NCI-H82 treated with DMSO at 0.1 percent for 48 hours (cell line): ENCODE data around the gene MAOB.
"Not testable (repeated sequence)": the region's sequence is repeated elsewhere in the genome, so short reads cannot be mapped to it uniquely, and the experiment has no call there.

Experiments
- DNase-seq: peaks from one replicate; lab custom pipeline; 2025; ENCODE audit not compliant: unreplicated experiment; lab: John Stamatoyannopoulos, UW

Gene MAOB

GRCh38 chrX:43758044-43758443 lies 124.2 kb downstream of the MAOB start:
- no peak for DNase-seq

GRCh38 chrX:43756076-43756475 lies 126.2 kb downstream of the MAOB start:
- DNase-seq = no peak

GRCh38 chrX:43753637-43754036 lies 128.6 kb downstream of the MAOB start:
- no peak for DNase-seq

GRCh38 chrX:43750248-43750676 lies 132.0 kb downstream of the MAOB start:
- peak; percentile 67 for DNase-seq

GRCh38 chrX:43747476-43747875 lies 134.8 kb downstream of the MAOB start:
- no peak for DNase-seq

- DNase-seq = no peak
These were observed 136.1 kb downstream of the MAOB start for GRCh38 chrX:43745938-43746721.

- DNase-seq = no peak
These were observed 138.0 kb downstream of the MAOB start for GRCh38 chrX:43744284-43744683.

- no peak for DNase-seq
These were observed 139.0 kb downstream of the MAOB start for GRCh38 chrX:43743100-43743822.

- no peak for DNase-seq
These were observed 140.2 kb downstream of the MAOB start for GRCh38 chrX:43741843-43742573.

- DNase-seq = no peak
These were observed 146.3 kb downstream of the MAOB start for GRCh38 chrX:43735957-43736356.

GRCh38 chrX:43735534-43735933 lies 146.7 kb downstream of the MAOB start:
- DNase-seq = no peak

GRCh38 chrX:43734444-43734843 lies 147.8 kb downstream of the MAOB start:
- DNase-seq = no peak

- no peak for DNase-seq
These were observed 148.6 kb downstream of the MAOB start for GRCh38 chrX:43733699-43734098.

- DNase-seq = no peak
These were observed 151.2 kb downstream of the MAOB start for GRCh38 chrX:43731086-43731485.

- no peak for DNase-seq
These were observed 153.3 kb downstream of the MAOB start for GRCh38 chrX:43728966-43729365.

GRCh38 chrX:43728002-43728401 lies 154.2 kb downstream of the MAOB start:
- no peak for DNase-seq

- DNase-seq = not testable (repeated sequence)
These were observed 155.0 kb downstream of the MAOB start for GRCh38 chrX:43727254-43727653.

GRCh38 chrX:43725227-43725626 lies 157.0 kb downstream of the MAOB start:
- not testable (repeated sequence) for DNase-seq

GRCh38 chrX:43720961-43721360 lies 161.3 kb downstream of the MAOB start:
- no peak for DNase-seq

- DNase-seq = no peak
These were observed 162.2 kb downstream of the MAOB start for GRCh38 chrX:43720082-43720481.

- no peak for DNase-seq
These were observed 163.3 kb downstream of the MAOB start for GRCh38 chrX:43718956-43719355.

GRCh38 chrX:43718546-43718945 lies 163.7 kb downstream of the MAOB start:
- no peak for DNase-seq
